Vagina (tissue), 2 donors: Measurements from ENCODE around the gene VMAC.
"Not testable (repeated sequence)": the region's sequence is repeated elsewhere in the genome, so short reads cannot be mapped to it uniquely, and the experiment has no call there.

Source experiments
- POLR2A ChIP-seq, 2 donors: fragments of 450-650 bp; IDR thresholded peaks; one replicate each; pipeline ENCODE4 v1.6.1; 2017; ENCODE audit warnings: antibody characterized with exemption in 2 of 2, mild to moderate bottlenecking in 2 of 2, moderate library complexity in 2 of 2
- POLR2AphosphoS5 ChIP-seq, 2 donors: sonication (generic); formaldehyde crosslinking; IDR thresholded peaks; one replicate each; pipeline ENCODE4 v1.9.0; 2017; ENCODE audit warnings: antibody characterized with exemption in 2 of 2, mild to moderate bottlenecking in 2 of 2, low read depth in 1 of 2; ENCODE audit not compliant: insufficient read depth in 1 of 2
- TF ChIP-seq, protein P1 (sequence below), 3 experiments: fragments of 450-650 bp in 2 of 3; fragments of 200-600 bp in 1 of 3; sonication (generic) in 1 of 3; IDR thresholded peaks; one replicate each; pipeline ENCODE4 v1.5.1; 2017 to 2019; ENCODE audit warnings: antibody characterized with exemption in 3 of 3, mild to moderate bottlenecking in 2 of 3, moderate library complexity in 2 of 3

- TF ChIP-seq, protein P1, sequence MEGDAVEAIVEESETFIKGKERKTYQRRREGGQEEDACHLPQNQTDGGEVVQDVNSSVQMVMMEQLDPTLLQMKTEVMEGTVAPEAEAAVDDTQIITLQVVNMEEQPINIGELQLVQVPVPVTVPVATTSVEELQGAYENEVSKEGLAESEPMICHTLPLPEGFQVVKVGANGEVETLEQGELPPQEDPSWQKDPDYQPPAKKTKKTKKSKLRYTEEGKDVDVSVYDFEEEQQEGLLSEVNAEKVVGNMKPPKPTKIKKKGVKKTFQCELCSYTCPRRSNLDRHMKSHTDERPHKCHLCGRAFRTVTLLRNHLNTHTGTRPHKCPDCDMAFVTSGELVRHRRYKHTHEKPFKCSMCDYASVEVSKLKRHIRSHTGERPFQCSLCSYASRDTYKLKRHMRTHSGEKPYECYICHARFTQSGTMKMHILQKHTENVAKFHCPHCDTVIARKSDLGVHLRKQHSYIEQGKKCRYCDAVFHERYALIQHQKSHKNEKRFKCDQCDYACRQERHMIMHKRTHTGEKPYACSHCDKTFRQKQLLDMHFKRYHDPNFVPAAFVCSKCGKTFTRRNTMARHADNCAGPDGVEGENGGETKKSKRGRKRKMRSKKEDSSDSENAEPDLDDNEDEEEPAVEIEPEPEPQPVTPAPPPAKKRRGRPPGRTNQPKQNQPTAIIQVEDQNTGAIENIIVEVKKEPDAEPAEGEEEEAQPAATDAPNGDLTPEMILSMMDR (IDR thresholded peaks at IDR 0.05), result not testable (repeated sequence)
- not testable (repeated sequence) for TF ChIP-seq POLR2A (IDR thresholded peaks at IDR 0.05); POLR2AphosphoS5 (IDR thresholded peaks at IDR 0.05; ENCODE audit: insufficient read depth in 1 of 2, low read depth in 1 of 2)
Observed at GRCh38 chr19:5855151-5855550, 49.5 kb upstream of the VMAC start.
